Stimulated activated CD4-positive, alpha-beta T cell treated with anti-CD3 and anti-CD28 coated beads, Interleukin-15, amount 100 ng/mL, for 1 hour (primary cell): ENCODE results near the gene TRPM2.

Source experiments
- DNase-seq, 2 donors: peaks; one replicate each; pipeline ENCODE4 v3.0.0-alpha.2; 2020; ENCODE audit warnings: low read depth in 1 of 2, low spot score in 1 of 2

Gene TRPM2

GRCh38 chr21:44424608-44425306, 71.3 kb downstream of the TRPM2 start:
- DNase-seq, result no peak

GRCh38 chr21:44425307-44425894, 72.0 kb downstream of the TRPM2 start:
- no peak for DNase-seq

GRCh38 chr21:44425895-44426662, 72.7 kb downstream of the TRPM2 start:
- no peak for DNase-seq

- DNase-seq, result no peak
These were observed 73.3 kb downstream of the TRPM2 start for GRCh38 chr21:44426663-44427191.

GRCh38 chr21:44427241-44428120, 74.1 kb downstream of the TRPM2 start:
- DNase-seq, result no peak

- DNase-seq, result no peak
These were observed 75.0 kb downstream of the TRPM2 start for GRCh38 chr21:44428281-44428960.

GRCh38 chr21:44429894-44430293, 76.5 kb downstream of the TRPM2 start:
- DNase-seq, result no peak

- DNase-seq, result no peak
These were observed 77.9 kb downstream of the TRPM2 start for GRCh38 chr21:44431300-44431699.

GRCh38 chr21:44432841-44433790, 79.7 kb downstream of the TRPM2 start:
- no peak for DNase-seq

- no peak for DNase-seq
These were observed 80.6 kb downstream of the TRPM2 start for GRCh38 chr21:44433791-44434567.

- no peak for DNase-seq
These were observed 81.1 kb downstream of the TRPM2 start for GRCh38 chr21:44434568-44434925.

GRCh38 chr21:44434936-44435635, 81.7 kb downstream of the TRPM2 start:
- no peak for DNase-seq

GRCh38 chr21:44436111-44436611, 82.7 kb downstream of the TRPM2 start:
- no peak for DNase-seq

GRCh38 chr21:44436958-44437357, 83.5 kb downstream of the TRPM2 start:
- DNase-seq, result no peak

GRCh38 chr21:44437371-44437695, 83.9 kb downstream of the TRPM2 start:
- DNase-seq, result no peak

- no peak for DNase-seq
These were observed 84.4 kb downstream of the TRPM2 start for GRCh38 chr21:44437696-44438431.

- no peak for DNase-seq
These were observed 85.2 kb downstream of the TRPM2 start for GRCh38 chr21:44438531-44439210.
